KMS-11 (cell line): ENCODE results near the gene PPP4C.
A peak's percentile ranks its signal among the peaks of the same experiment; 100 is the strongest.

Source experiments
- H2AFZ ChIP-seq: fragments of 200-600 bp; sonication (generic); 2 replicates; pipeline ENCODE4 v1.6.1; 2016; ENCODE audit warnings: antibody characterized with exemption, mixed run types, low read depth
- H3K27ac ChIP-seq: fragments of 200-600 bp; sonication (generic); 2 replicates; pipeline ENCODE4 v1.6.1; 2016; ENCODE audit warnings: mild to moderate bottlenecking, mixed run types
- H3K27me3 ChIP-seq: fragments of 200-600 bp; sonication (generic); 2 replicates; pipeline ENCODE4 v1.6.1; 2017; ENCODE audit warnings: mild to moderate bottlenecking, low read depth, mixed run types, moderate library complexity; ENCODE audit not compliant: insufficient read depth
- H3K36me3 ChIP-seq: fragments of 200-600 bp; sonication (generic); 2 replicates; pipeline ENCODE4 v1.6.1; 2017; ENCODE audit warnings: mild to moderate bottlenecking, mixed run types; ENCODE audit not compliant: insufficient read depth
- H3K4me1 ChIP-seq: fragments of 200-600 bp; sonication (generic); 2 replicates; pipeline ENCODE4 v1.6.1; 2016; ENCODE audit warnings: mild to moderate bottlenecking, low read depth, mixed run types; ENCODE audit not compliant: poor library complexity, severe bottlenecking
- H3K4me2 ChIP-seq: fragments of 200-600 bp; sonication (generic); 2 replicates; pipeline ENCODE4 v1.7.0; 2016; ENCODE audit warnings: mild to moderate bottlenecking, mixed run types
- H3K4me3 ChIP-seq: fragments of 200-600 bp; sonication (generic); IDR thresholded peaks from 2 replicates; pipeline ENCODE4 v1.6.1; 2017; ENCODE audit warnings: low read depth, low read length, mixed read lengths; ENCODE audit not compliant: insufficient read depth
- H3K79me2 ChIP-seq: fragments of 200-600 bp; sonication (generic); 2 replicates; pipeline ENCODE4 v1.6.1; 2016; ENCODE audit warnings: low read depth, mixed run types; ENCODE audit not compliant: insufficient read depth
- H3K9ac ChIP-seq: fragments of 200-600 bp; sonication (generic); 2 replicates; pipeline ENCODE4 v1.6.1; 2016; ENCODE audit warnings: mild to moderate bottlenecking, mixed run types
- H4K20me1 ChIP-seq: fragments of 200-600 bp; sonication (generic); 2 replicates; pipeline ENCODE4 v1.6.1; 2016; ENCODE audit warnings: mild to moderate bottlenecking, mixed run types; ENCODE audit not compliant: insufficient read depth
- TF ChIP-seq, protein P1 (sequence below): fragments of 200-600 bp; sonication (generic); conservative IDR thresholded peaks from 2 replicates; pipeline ENCODE4 v1.6.1; 2017; ENCODE audit warnings: low read depth, mild to moderate bottlenecking, antibody characterized with exemption, low read length, moderate library complexity, mixed read lengths

Gene PPP4C

DNA sequence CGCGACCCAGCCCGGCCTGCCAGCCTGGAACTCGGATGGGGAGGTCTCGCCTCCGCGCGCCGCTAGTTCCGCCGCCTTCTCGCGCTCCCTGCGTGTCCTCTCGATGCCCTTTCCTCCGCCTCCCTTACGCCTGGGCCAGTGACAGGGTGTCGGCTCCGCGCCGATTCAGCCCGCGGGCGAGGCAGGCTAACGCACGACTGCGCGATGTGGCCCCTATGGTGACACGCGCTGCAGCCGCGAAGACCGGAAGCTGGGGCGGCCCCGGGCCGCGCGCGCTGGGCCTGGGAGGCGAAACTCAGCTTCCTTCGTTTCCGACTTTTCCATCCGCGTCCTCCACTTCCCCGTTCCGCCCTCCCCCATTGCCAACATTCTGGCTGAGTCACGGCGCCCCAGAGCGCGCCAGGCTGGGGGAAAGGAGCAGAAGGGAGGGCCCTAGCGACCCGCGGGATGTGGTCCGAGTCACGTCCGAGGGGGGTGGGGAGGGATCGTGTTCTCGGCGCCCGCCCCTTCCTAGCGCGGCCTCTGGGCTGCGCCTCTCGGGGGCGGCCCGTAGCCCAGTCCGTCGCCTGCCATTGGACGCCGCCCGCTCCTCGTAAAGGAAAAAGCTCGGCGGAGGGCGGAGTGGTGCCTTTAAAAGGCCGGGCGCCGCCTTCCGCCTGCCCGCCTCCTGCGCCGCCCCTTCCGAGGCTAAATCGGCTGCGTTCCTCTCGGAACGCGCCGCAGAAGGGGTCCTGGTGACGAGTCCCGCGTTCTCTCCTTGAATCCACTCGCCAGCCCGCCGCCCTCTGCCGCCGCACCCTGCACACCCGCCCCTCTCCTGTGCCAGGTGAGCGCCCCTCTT, 10.5 kb upstream of the PPP4C start, which contains the start of gene ALDOA:
TSS of gene ALDOA (plus strand) at position 659 of the 841 bp plus-strand sequence. CDS start 1,138 bp downstream, outside the sequence.
- H3K4me3 ChIP-seq, result peak within 1 kb of the TSS; percentile 29
- no peaks in the 10 kb centered on the region for H3K27me3 ChIP-seq
- H3K4me1 ChIP-seq, result peaks cover 45% of the 10 kb centered on the region
- H3K9ac ChIP-seq, result peak within 1 kb of the TSS; percentile 85
- H3K36me3 ChIP-seq, result peaks cover 22% of the 10 kb centered on the region; the same call in 1 of the 2 replicates
- H4K20me1 ChIP-seq, result peaks cover 7% of the 10 kb centered on the region; the same call in 1 of the 2 replicates
- H3K27ac ChIP-seq, result peak within 1 kb of the TSS; percentile 95
- TF ChIP-seq, protein P1, sequence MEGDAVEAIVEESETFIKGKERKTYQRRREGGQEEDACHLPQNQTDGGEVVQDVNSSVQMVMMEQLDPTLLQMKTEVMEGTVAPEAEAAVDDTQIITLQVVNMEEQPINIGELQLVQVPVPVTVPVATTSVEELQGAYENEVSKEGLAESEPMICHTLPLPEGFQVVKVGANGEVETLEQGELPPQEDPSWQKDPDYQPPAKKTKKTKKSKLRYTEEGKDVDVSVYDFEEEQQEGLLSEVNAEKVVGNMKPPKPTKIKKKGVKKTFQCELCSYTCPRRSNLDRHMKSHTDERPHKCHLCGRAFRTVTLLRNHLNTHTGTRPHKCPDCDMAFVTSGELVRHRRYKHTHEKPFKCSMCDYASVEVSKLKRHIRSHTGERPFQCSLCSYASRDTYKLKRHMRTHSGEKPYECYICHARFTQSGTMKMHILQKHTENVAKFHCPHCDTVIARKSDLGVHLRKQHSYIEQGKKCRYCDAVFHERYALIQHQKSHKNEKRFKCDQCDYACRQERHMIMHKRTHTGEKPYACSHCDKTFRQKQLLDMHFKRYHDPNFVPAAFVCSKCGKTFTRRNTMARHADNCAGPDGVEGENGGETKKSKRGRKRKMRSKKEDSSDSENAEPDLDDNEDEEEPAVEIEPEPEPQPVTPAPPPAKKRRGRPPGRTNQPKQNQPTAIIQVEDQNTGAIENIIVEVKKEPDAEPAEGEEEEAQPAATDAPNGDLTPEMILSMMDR, result no peak
- peak within 1 kb of the TSS; percentile 97 for H3K4me2 ChIP-seq
- peak within 1 kb of the TSS; percentile 74; the same call in 1 of the 2 replicates for H2AFZ ChIP-seq
- peaks cover 41% of the 10 kb centered on the region for H3K79me2 ChIP-seq

GRCh38 chr16:30065943-30066760, 9.6 kb upstream of the PPP4C start:
- Histone ChIP-seq H4K20me1 (peaks cover 7% of the 10 kb centered on the region; the same call in 1 of the 2 replicates), H3K27ac (peak overlapping the region; percentile 95), H3K79me2 (peaks cover 41% of the 10 kb centered on the region), H3K9ac (peak overlapping the region; percentile 85), H3K27me3 (no peaks in the 10 kb centered on the region), H2AFZ (no peak overlapping the region), H3K36me3 (peaks cover 27% of the 10 kb centered on the region; the same call in 1 of the 2 replicates), H3K4me2 (peak overlapping the region; percentile 75), H3K4me3 (peak overlapping the region; percentile 29), H3K4me1 (peaks cover 37% of the 10 kb centered on the region)
- TF ChIP-seq, protein P1, result no peak

- Histone ChIP-seq H4K20me1 (peaks cover 7% of the 10 kb centered on the region; the same call in 1 of the 2 replicates), H3K9ac (peak overlapping the region; percentile 85), H2AFZ (no peak overlapping the region), H3K4me2 (peak overlapping the region; percentile 75), H3K4me3 (peak overlapping the region; percentile 29), H3K36me3 (peaks cover 35% of the 10 kb centered on the region; the same call in 1 of the 2 replicates), H3K79me2 (peaks cover 41% of the 10 kb centered on the region), H3K27ac (peak overlapping the region; percentile 95), H3K4me1 (peaks cover 35% of the 10 kb centered on the region), H3K27me3 (no peaks in the 10 kb centered on the region)
- TF ChIP-seq, protein P1, result no peak
Measured at GRCh38 chr16:30066761-30067583, 8.8 kb upstream of the PPP4C start.

GRCh38 chr16:30067584-30067916, 8.2 kb upstream of the PPP4C start:
- no peak overlapping the region for H3K4me3 ChIP-seq
- H3K4me2 ChIP-seq, result peak overlapping the region; percentile 75
- peak overlapping the region; percentile 20; the same call in 1 of the 2 replicates for H3K27ac ChIP-seq
- peaks cover 34% of the 10 kb centered on the region for H3K4me1 ChIP-seq
- H3K27me3 ChIP-seq, result no peaks in the 10 kb centered on the region
- TF ChIP-seq, protein P1, result no peak
- H2AFZ ChIP-seq, result no peak overlapping the region
- H3K79me2 ChIP-seq, result peaks cover 41% of the 10 kb centered on the region
- peaks cover 7% of the 10 kb centered on the region; the same call in 1 of the 2 replicates for H4K20me1 ChIP-seq
- H3K9ac ChIP-seq, result no peak overlapping the region
- H3K36me3 ChIP-seq, result peaks cover 39% of the 10 kb centered on the region; the same call in 1 of the 2 replicates
